ENCODE results near the gene DOCK9. TPM values are rescaled to one million over a fixed set of nuclear protein-coding genes. Genes with fewer than 3 reads are reported as not detected.

DOCK9 gene
- total and polyA plus RNA-seq, 9 of the 15 experiments (the other 6 are each of a cell fraction or from before 2014, with no cell fraction given): 3.5 to 25.3 (median 16.7) TPM

DNA sequence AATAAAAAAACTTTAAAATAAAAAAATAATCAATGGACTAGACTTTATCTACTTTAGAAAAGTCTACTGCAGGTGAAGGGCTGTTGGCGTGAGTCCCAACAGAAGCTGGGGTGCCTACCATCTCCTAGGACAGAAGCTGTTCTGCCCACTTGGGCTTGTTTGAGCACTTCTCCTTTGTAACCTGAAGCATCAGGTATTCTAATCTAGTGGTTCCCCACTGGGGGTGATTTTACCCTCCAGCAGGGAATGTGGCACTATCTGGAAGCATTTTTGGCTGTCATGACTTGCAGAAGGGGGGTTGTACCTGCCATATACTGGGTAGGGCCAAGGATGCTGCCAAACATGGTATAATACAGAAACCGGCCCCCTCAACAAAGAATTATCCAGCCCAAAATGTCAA, 16.2 kb upstream of the DOCK9 start:
- Histone ChIP-seq H3K4me3 (no peak overlapping the region), H3K4me1 (replicated peaks in 1 of 2; ENCODE audit: control insufficient read depth in 2 of 2, insufficient read depth in 2 of 2, low read length in 2 of 2) (peaks cover 0 to 10% of the 10 kb centered on the region in 2 experiments; a peak in 2 of 5 replicates), H3K9ac (ENCODE audit: insufficient read depth in 1 of 2, low read depth in 2 of 2, low read length in 2 of 2) (no peak overlapping the region), H3K36me3 (ENCODE audit: control insufficient read depth, insufficient read depth, low read length) (no peaks in the 10 kb centered on the region), H3K27ac (ENCODE audit: extremely low read depth, low read depth, low read length) (no peak overlapping the region), H3K9me1 (ENCODE audit: control insufficient read depth, insufficient read depth, low read length) (peaks cover 4% of the 10 kb centered on the region), H4K20me1 (replicated peaks; ENCODE audit: control insufficient read depth, insufficient read depth, low read length) (no peaks in the 10 kb centered on the region), H2AFZ (ENCODE audit: low read depth, low read length) (no peak overlapping the region), H3K79me2 (ENCODE audit: control insufficient read depth, insufficient read depth, low read length) (no peaks in the 10 kb centered on the region), H3K27me3 (ENCODE audit: control insufficient read depth in 2 of 2, insufficient read depth in 2 of 2, low read length in 2 of 2) (no peaks in the 10 kb centered on the region), H3K9me3 (replicated peaks; ENCODE audit: control insufficient read depth, insufficient read depth, low read depth, low read length) (no peaks in the 10 kb centered on the region), H3K4me2 (ENCODE audit: insufficient read depth, low read length) (no peak overlapping the region)
- POLR2A ChIA-PET: no interaction called here
- DNase-seq (ENCODE audit: extremely low read depth in 1 of 4, low spot score in 3 of 4) (no peak), FAIRE-seq (no peak), ATAC-seq (no peak)
- CTCF ChIA-PET (ENCODE audit: low intra/inter-chr PET ratio): no interaction called here
- TF ChIP-seq SNRNP70 (optimal IDR thresholded peaks at IDR 0.05; ENCODE audit: low read depth, low read length) (no peak), TAF9B (IDR thresholded peaks at IDR 0.05; ENCODE audit: partially characterized antibody) (no peak), SREBF1 (IDR thresholded peaks at IDR 0.05; ENCODE audit: borderline replicate concordance, low read depth, low read length) (no peak), CBFA2T2 (conservative IDR thresholded peaks at IDR 0.05) (no peak)
- WGBS (ENCODE audit: insufficient coverage, low coverage, missing lambda C conversion rate): 71% methylated on average over 2 of the region's 2 CpGs
- intact Hi-C loops (cut with micrococcal nuclease): loop anchor here (10.0 kb wide), 1 partner anchor 91 kb away; no protein-coding TSS in a partner anchor
- no TSS peak for BruUV-seq (replicated peaks)
- in situ Hi-C loops (cut with MboI): no loop called here

DNA sequence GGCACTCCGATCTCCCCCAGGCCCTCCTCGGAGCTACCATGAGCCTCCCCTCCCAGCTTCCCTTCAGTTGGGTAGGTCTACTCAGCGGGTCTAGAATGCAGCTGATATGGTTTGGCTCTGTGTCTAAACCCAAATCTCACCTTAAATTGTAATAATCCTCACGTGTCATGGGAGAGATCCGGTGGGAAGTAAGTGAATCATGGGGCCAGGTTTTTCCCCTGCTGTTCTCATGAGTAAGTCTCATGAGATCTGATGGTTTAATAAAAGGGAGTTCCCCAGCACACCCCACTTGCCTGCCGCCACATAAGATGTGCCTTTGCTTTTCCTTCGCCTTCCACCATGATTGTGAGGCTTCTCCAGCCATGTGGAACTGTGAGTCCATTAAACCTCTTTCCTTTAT, 14.5 kb upstream of the DOCK9 start:
- Histone ChIP-seq H3K9ac (ENCODE audit: insufficient read depth in 1 of 2, low read depth in 2 of 2, low read length in 2 of 2) (no peak overlapping the region), H3K27ac (ENCODE audit: extremely low read depth, low read depth, low read length) (no peak overlapping the region), H3K4me2 (ENCODE audit: insufficient read depth, low read length) (no peak overlapping the region), H3K4me1 (replicated peaks in 1 of 2; ENCODE audit: control insufficient read depth in 2 of 2, insufficient read depth in 2 of 2, low read length in 2 of 2) (peaks cover 0 to 8% of the 10 kb centered on the region in 2 experiments; a peak in 2 of 5 replicates), H3K36me3 (ENCODE audit: control insufficient read depth, insufficient read depth, low read length) (no peaks in the 10 kb centered on the region), H3K79me2 (ENCODE audit: control insufficient read depth, insufficient read depth, low read length) (0 out of 3 replicates have a peak, but pooled peaks cover 4% of the 10 kb centered on the region), H3K27me3 (ENCODE audit: control insufficient read depth in 2 of 2, insufficient read depth in 2 of 2, low read length in 2 of 2) (no peaks in the 10 kb centered on the region), H4K20me1 (replicated peaks; ENCODE audit: control insufficient read depth, insufficient read depth, low read length) (no peaks in the 10 kb centered on the region), H3K4me3 (no peak overlapping the region), H2AFZ (ENCODE audit: low read depth, low read length) (no peak overlapping the region), H3K9me1 (ENCODE audit: control insufficient read depth, insufficient read depth, low read length) (no peaks in the 10 kb centered on the region), H3K9me3 (replicated peaks; ENCODE audit: control insufficient read depth, insufficient read depth, low read depth, low read length) (no peaks in the 10 kb centered on the region)
- TF ChIP-seq XRCC4 (IDR thresholded peaks at IDR 0.05; ENCODE audit: extremely low read depth, insufficient read depth, insufficient read length) (no peak), NFIX (CRISPR knock-in tag; IDR thresholded peaks at IDR 0.05; ENCODE audit: low read depth) (no peak), CCAR2 (IDR thresholded peaks at IDR 0.05; ENCODE audit: low read depth, low read length) (no peak)
- intact Hi-C loops (cut with micrococcal nuclease): loop anchor here (10.0 kb wide), 1 partner anchor 92 kb away; no protein-coding TSS in a partner anchor
- no TSS peak for BruUV-seq (replicated peaks)
- no peak for ATAC-seq
- in situ Hi-C loops (cut with MboI): no loop called here
- ChIA-PET CTCF (ENCODE audit: low intra/inter-chr PET ratio) (no interaction called here), POLR2A (interaction anchor here (1.4 kb wide), 1 partner anchor 20 kb away, joined by 3 read pairs; no protein-coding TSS in a partner anchor)
- DNase-seq (ENCODE audit: extremely low read depth in 1 of 4, low spot score in 3 of 4): no peak
- WGBS (ENCODE audit: insufficient coverage, low coverage, missing lambda C conversion rate): 59% methylated on average over 6 of the region's 7 CpGs
- no peak for FAIRE-seq

Measured in K562 (cell line).